MCF 10A (cell line): ENCODE data around the gene ALPK1. TPM values are rescaled to one million over a fixed set of nuclear protein-coding genes. Genes with fewer than 3 reads are reported as not detected.
A peak's percentile ranks its signal among the peaks of the same experiment; 100 is the strongest.
"Not testable (repeated sequence)": the region's sequence is repeated elsewhere in the genome, so short reads cannot be mapped to it uniquely, and the experiment has no call there.

ENCODE experiments used
- BruUV-seq: library from RNA; stranded (reverse); fragments of 400-500 nt; replicated peaks from 2 replicates; lab custom pipeline; 2021; lab: Mats Ljungman, UMichigan
- CTCF ChIA-PET: fragments of 300-600 bp; sonication (Branson Sonifier 250); formaldehyde crosslinking; extraction: SDS; loops from one replicate; lab custom pipeline; 2021; ENCODE audit warnings: antibody characterized with exemption, inconsistent platforms; lab: Yijun Ruan, JAX
- POLR2A ChIA-PET: fragments of 300-600, 350-650 bp; sonication (Branson Sonifier 250); formaldehyde crosslinking; extraction: SDS; loops from one replicate; lab custom pipeline; 2020; ENCODE audit warnings: antibody characterized with exemption, inconsistent platforms; lab: Yijun Ruan, JAX
- DNase-seq: peaks from one replicate; pipeline ENCODE4 v3.0.0-alpha.2; 2018; ENCODE audit not compliant: unreplicated experiment
- H3K27ac Mint-ChIP-seq: one replicate; pipeline ENCODE4 v1.8.0; 2022; ENCODE audit warnings: mild to moderate bottlenecking, low read depth, mixed read lengths; ENCODE audit not compliant: unreplicated experiment
- H3K27me3 Mint-ChIP-seq: one replicate; pipeline ENCODE4 v1.8.0; 2022; ENCODE audit warnings: mixed read lengths; ENCODE audit not compliant: insufficient read depth, unreplicated experiment
- H3K36me3 Mint-ChIP-seq: one replicate; pipeline ENCODE4 v1.8.0; 2022; ENCODE audit warnings: mild to moderate bottlenecking, moderate library complexity, mixed read lengths; ENCODE audit not compliant: insufficient read depth, unreplicated experiment
- H3K4me1 Mint-ChIP-seq: one replicate; pipeline ENCODE4 v1.8.0; 2022; ENCODE audit warnings: mixed read lengths; ENCODE audit not compliant: insufficient read depth, unreplicated experiment
- H3K4me3 Mint-ChIP-seq: one replicate; pipeline ENCODE4 v1.8.0; 2022; ENCODE audit warnings: mild to moderate bottlenecking, moderate library complexity, mixed read lengths; ENCODE audit not compliant: unreplicated experiment
- H3K9me3 Mint-ChIP-seq: one replicate; pipeline ENCODE4 v1.8.0; 2022; ENCODE audit warnings: mixed read lengths; ENCODE audit not compliant: unreplicated experiment
- intact Hi-C: fragments of 100-400 bp; cut with micrococcal nuclease; formaldehyde crosslinking; loops from 2 replicates; pipeline ENCODE4 v1.14.1; 2022
- total RNA-seq: library from RNA; stranded (reverse); gene quantifications from 2 replicates; pipeline ENCODE4 v1.2.3, GENCODE V29; 2022
- TF ChIP-seq, protein P1 (sequence below): fragments of 200-600 bp; IDR thresholded peaks from one replicate; pipeline ENCODE4 v1.8.0; 2022; ENCODE audit warnings: antibody characterized with exemption, mild to moderate bottlenecking; ENCODE audit not compliant: unreplicated experiment

The ALPK1 gene
- total RNA-seq, 1 experiment from 2014 or later, result 20.3 TPM

DNA sequence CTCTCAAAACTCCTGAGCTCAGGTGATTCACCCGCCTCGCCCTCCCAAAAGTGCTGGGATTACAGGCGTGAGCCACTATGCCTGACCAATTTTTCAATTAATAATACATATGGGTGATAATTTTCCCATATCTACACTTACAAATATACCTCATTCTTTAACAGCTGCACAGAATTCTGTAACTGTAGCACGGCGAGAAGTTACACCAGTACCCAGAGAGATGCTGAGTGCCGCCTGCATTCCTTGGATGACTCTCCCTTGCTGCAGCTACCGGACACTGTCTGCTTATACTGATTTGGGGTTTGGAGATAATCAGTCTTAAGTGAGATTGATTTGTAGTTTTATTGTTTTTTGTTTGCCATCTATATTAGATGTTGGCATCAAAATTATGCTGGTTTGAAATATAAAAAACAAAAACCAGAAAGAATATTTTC is 17.3 kb upstream of the ALPK1 start:
- Mint-ChIP-seq H3K4me3 (peak overlapping the region; percentile 67), H3K27me3 (no peaks in the 10 kb centered on the region), H3K4me1 (peaks cover 53% of the 10 kb centered on the region), H3K36me3 (peaks cover 21% of the 10 kb centered on the region), H3K9me3 (no peaks in the 10 kb centered on the region), H3K27ac (peak overlapping the region; percentile 61)
- ChIA-PET CTCF (interaction anchor here (0.8 to 1.9 kb wide), 4 partner anchors 8 to 181 kb away, joined by 3 to 6 read pairs (median 4); no protein-coding TSS in a partner anchor), POLR2A (interaction anchor here (0.7 to 5.1 kb wide), 9 partner anchors 9 to 180 kb away, joined by 3 to 48 read pairs (median 6); partner anchors contain the start of genes ALPK1 and AP1AR)
- no TSS peak for BruUV-seq
- intact Hi-C loops, result loop anchor here (5.0 kb wide), 1 partner anchor 48 kb away; the partner anchor contains the start of gene AP1AR
- peak; percentile 50 for DNase-seq
- TF ChIP-seq, protein P1, sequence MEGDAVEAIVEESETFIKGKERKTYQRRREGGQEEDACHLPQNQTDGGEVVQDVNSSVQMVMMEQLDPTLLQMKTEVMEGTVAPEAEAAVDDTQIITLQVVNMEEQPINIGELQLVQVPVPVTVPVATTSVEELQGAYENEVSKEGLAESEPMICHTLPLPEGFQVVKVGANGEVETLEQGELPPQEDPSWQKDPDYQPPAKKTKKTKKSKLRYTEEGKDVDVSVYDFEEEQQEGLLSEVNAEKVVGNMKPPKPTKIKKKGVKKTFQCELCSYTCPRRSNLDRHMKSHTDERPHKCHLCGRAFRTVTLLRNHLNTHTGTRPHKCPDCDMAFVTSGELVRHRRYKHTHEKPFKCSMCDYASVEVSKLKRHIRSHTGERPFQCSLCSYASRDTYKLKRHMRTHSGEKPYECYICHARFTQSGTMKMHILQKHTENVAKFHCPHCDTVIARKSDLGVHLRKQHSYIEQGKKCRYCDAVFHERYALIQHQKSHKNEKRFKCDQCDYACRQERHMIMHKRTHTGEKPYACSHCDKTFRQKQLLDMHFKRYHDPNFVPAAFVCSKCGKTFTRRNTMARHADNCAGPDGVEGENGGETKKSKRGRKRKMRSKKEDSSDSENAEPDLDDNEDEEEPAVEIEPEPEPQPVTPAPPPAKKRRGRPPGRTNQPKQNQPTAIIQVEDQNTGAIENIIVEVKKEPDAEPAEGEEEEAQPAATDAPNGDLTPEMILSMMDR, result no peak

GRCh38 chr4:112280386-112281056 is 16.6 kb upstream of the ALPK1 start:
- no TSS peak for BruUV-seq
- POLR2A ChIA-PET, result interaction anchor here (1.0 to 5.1 kb wide), 7 partner anchors 14 to 134 kb away, joined by 3 to 48 read pairs (median 6); partner anchors contain the start of genes ALPK1 and AP1AR
- TF ChIP-seq, protein P1, result no peak
- H3K27me3 Mint-ChIP-seq, result no peaks in the 10 kb centered on the region
- intact Hi-C loops, result loop anchor here (5.0 kb wide), 1 partner anchor 48 kb away; the partner anchor contains the start of gene AP1AR
- peak overlapping the region; percentile 67 for H3K4me3 Mint-ChIP-seq
- H3K36me3 Mint-ChIP-seq, result peaks cover 23% of the 10 kb centered on the region
- CTCF ChIA-PET, result interaction anchor here (0.6 to 1.9 kb wide), 4 partner anchors 9 to 347 kb away, joined by 3 to 4 read pairs (median 3); no protein-coding TSS in a partner anchor
- peaks cover 53% of the 10 kb centered on the region for H3K4me1 Mint-ChIP-seq
- no peaks in the 10 kb centered on the region for H3K9me3 Mint-ChIP-seq
- DNase-seq, result peak; percentile 27
- peak overlapping the region; percentile 61 for H3K27ac Mint-ChIP-seq

DNA sequence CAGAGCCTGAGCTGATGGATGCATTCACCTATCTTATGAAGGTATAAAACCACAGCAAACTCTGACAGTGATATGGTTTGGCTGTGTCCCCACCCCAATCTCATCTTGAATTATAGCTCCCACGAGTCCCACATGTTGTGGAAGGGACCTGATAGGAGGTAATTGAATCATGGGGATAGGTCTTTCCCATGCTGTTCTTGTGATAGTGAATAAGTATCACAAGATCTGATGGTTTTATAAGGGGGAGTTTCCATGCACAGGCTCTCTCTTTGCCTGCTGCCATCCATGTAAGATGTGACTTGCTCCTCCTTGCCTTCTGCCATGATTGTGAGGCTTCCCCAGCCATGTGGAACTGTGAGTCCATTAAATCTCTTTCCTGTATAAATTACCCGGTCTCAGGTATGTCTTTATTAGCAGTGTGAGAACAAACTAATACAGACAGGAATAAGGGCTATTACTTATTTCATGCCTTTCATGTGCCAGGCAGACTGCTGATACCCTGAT is 15.2 kb upstream of the ALPK1 start:
- not testable (repeated sequence) for H3K9me3 Mint-ChIP-seq, BruUV-seq, H3K27me3 Mint-ChIP-seq, DNase-seq, H3K27ac Mint-ChIP-seq, H3K4me3 Mint-ChIP-seq
- peaks cover 17% of the 10 kb centered on the region for H3K36me3 Mint-ChIP-seq
- H3K4me1 Mint-ChIP-seq, result peaks cover 46% of the 10 kb centered on the region
- intact Hi-C loops, result loop anchor here (5.0 kb wide), 1 partner anchor 50 kb away; the partner anchor contains the start of gene AP1AR
- ChIA-PET CTCF (interaction anchor here (0.7 to 0.8 kb wide), 2 partner anchors 12 to 14 kb away, joined by 3 to 5 read pairs; no protein-coding TSS in a partner anchor), POLR2A (interaction anchor here (1.6 to 5.1 kb wide), 2 partner anchors 15 to 135 kb away, joined by 5 to 48 read pairs; partner anchors contain the start of gene ALPK1)

DNA sequence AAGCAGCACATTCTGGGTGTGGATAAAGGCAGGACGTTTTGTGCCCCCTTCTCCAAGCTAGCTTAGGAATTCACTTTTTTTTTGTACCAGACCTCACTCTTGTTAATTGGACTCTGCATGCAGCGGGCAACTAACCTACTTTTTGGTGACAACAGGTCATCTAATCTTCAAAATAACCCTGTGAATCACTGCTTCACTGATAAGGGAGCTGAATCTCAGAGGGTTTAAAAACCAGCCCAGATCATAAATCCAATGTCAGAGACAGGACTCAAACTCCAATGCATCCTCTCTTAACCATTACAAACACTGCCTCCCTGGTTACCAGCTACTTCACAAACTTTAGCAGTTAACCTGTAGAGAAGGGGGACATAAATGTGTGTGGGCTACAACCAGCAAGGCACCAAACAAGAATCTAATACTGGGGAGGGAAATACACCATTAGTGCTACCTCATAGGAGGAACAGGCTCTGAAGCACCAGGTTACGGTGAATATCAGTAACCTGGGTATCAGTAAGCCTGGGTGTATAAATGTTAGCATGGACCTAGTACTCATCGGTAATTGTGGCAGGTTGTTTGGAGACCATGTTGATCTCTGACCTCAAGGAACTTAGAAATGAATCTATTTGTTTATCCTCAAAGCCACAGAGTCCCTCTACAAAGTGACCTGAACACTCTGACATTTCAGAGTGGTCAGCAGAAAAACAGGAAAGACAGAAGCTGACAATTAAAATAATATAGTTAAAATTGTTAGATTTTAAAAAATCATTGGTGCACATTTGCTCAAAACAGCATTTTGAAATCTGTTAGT is 14.1 kb upstream of the ALPK1 start:
- Mint-ChIP-seq H3K27ac (peak overlapping the region; percentile 47), H3K4me1 (peaks cover 36% of the 10 kb centered on the region), H3K9me3 (no peaks in the 10 kb centered on the region), H3K27me3 (no peaks in the 10 kb centered on the region), H3K36me3 (peaks cover 13% of the 10 kb centered on the region), H3K4me3 (peak overlapping the region; percentile 81)
- intact Hi-C loops, result loop anchor here (5.0 kb wide), 1 partner anchor 51 kb away; the partner anchor contains the start of gene AP1AR
- BruUV-seq, result no TSS peak
- DNase-seq, result no peak
- CTCF ChIA-PET, result interaction anchor here (0.6 kb wide), 1 partner anchor 185 kb away, joined by 4 read pairs; no protein-coding TSS in a partner anchor
- TF ChIP-seq, protein P1, result no peak
- POLR2A ChIA-PET, result interaction anchor here (0.6 to 7.0 kb wide), 9 partner anchors 7 to 199 kb away, joined by 3 to 106 read pairs (median 9); partner anchors contain the start of genes ALPK1 and AP1AR
